GM19397 (cell line): ENCODE measurements around the gene FMO4.
"Not testable (repeated sequence)": the region's sequence is repeated elsewhere in the genome, so short reads cannot be mapped to it uniquely, and the experiment has no call there.

Experiments
- ATAC-seq: cut with Tn5 transposase; IDR thresholded peaks from one replicate; pipeline ENCODE4 v1.9.1; 2021; ENCODE audit warnings: mild to moderate bottlenecking, moderate library complexity; ENCODE audit not compliant: unreplicated experiment

Gene FMO4

DNA sequence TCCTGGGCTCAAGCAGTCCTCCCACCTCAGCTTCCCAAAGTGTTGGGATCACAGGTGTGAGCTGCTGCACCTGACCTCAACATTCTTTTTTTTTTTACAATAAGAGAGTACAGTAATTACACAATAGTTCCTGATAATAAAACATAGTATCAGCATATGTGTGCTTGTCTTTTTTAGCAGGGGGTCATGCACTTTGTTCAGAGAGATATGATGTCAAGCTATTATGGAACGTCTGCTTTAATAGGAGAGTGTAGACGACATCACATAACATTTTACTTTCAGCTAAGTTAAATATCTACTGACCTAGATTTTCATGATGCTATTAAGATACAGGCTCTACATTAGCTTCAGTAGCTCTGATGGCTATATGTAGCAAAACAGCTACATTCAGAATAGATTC, 70.5 kb downstream of the FMO4 start:
- no peak for ATAC-seq

DNA sequence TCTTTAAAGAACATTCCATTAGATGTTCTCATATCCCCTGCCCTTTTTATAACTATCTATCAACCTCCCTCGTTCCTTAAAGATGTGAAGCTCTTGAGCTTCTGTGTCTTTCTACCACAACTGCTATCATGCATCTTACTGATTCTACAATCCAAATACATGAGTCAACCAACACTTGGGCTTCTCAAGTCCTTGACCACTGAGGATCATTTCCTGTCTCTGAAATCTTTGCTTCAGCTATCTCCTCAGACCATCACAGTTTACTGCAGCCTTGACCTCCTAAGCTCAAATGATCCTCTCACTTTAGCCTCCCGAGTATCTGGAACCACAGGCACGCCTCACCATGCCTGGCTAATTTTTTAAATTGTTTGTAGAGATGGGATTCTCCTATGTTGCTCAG, 75.2 kb downstream of the FMO4 start:
- ATAC-seq: no peak

DNA sequence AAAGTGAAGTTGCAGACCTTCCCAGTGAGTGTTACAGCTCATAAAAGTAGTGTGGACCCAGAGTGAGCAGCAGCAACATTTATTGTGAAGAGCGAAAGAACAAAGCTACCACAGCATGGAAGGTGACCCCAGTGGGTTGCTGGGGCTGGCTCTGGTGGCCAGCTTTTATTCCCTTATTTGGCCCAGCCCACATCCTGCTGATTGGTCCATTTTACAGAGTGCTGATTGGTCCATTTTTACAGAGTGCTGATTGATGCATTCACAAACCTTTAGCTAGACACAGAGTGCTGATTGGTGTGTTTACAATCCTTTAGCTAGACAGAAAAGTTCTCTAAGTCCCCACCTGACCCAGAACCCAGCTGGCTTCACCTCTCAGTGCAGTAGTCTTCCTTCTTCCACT, 76.8 kb downstream of the FMO4 start:
- ATAC-seq: not testable (repeated sequence)
